Neural cell (in vitro differentiated cells): ENCODE results near the gene DHRS7.

ENCODE experiments used
- EP300 ChIP-seq: fragments of 450-650 bp; conservative IDR thresholded peaks from 2 replicates; pipeline ENCODE4 v1.6.1; 2014; ENCODE audit warnings: antibody characterized with exemption, mild to moderate bottlenecking, moderate library complexity; ENCODE audit not compliant: poor library complexity, severe bottlenecking
- EZH2 ChIP-seq: fragments of 200-600, 300-800 bp; shearing (Covaris generic), sonication (generic); IDR thresholded peaks from 2 replicates; pipeline ENCODE4 v1.6.1; 2014; ENCODE audit warnings: antibody characterized with exemption, low read length, borderline replicate concordance, mild to moderate bottlenecking; ENCODE audit not compliant: insufficient read depth, poor library complexity, severe bottlenecking
- TF ChIP-seq, protein P1 (sequence below): fragments of 450-650 bp; IDR thresholded peaks from 2 replicates; pipeline ENCODE4 v1.5.1; 2014; ENCODE audit warnings: antibody characterized with exemption, mild to moderate bottlenecking, moderate library complexity; ENCODE audit not compliant: poor library complexity, severe bottlenecking

- TF ChIP-seq, protein P1, sequence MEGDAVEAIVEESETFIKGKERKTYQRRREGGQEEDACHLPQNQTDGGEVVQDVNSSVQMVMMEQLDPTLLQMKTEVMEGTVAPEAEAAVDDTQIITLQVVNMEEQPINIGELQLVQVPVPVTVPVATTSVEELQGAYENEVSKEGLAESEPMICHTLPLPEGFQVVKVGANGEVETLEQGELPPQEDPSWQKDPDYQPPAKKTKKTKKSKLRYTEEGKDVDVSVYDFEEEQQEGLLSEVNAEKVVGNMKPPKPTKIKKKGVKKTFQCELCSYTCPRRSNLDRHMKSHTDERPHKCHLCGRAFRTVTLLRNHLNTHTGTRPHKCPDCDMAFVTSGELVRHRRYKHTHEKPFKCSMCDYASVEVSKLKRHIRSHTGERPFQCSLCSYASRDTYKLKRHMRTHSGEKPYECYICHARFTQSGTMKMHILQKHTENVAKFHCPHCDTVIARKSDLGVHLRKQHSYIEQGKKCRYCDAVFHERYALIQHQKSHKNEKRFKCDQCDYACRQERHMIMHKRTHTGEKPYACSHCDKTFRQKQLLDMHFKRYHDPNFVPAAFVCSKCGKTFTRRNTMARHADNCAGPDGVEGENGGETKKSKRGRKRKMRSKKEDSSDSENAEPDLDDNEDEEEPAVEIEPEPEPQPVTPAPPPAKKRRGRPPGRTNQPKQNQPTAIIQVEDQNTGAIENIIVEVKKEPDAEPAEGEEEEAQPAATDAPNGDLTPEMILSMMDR, result no peak
- TF ChIP-seq EP300, result no peak
- TF ChIP-seq EZH2, result no peak
Measured at GRCh38 chr14:60199321-60199720, 34.1 kb upstream of the DHRS7 start.
